Tibial nerve (tissue), 4 donors: ENCODE measurements around the gene PRKAR1B. TPM values are rescaled to one million over a fixed set of nuclear protein-coding genes. Genes with fewer than 3 reads are reported as not detected.

Experiments used
- DNase-seq, 2 donors: peaks; one replicate each; pipeline ENCODE4 v3.0.0-alpha.2; 2019; ENCODE audit warnings: low spot score in 2 of 2
- H3K27ac ChIP-seq, 4 donors: fragments of 200-600 bp; sonication (generic) in 3 of 4; one replicate each; pipeline ENCODE4 v1.5.1; 2017 to 2019; ENCODE audit warnings: mild to moderate bottlenecking in 1 of 4
- H3K27me3 ChIP-seq, 2 donors: fragments of 200-600 bp; sonication (generic) in 1 of 2; one replicate each; pipeline versions ENCODE4 v1.5.1 to v1.6.0; 2017 to 2019
- H3K36me3 ChIP-seq, 3 donors: fragments of 200-600 bp; sonication (generic); one replicate each; pipeline ENCODE4 v1.5.1; 2018 to 2019
- H3K4me1 ChIP-seq, 4 donors: fragments of 200-600 bp; sonication (generic) in 3 of 4; one replicate each; pipeline ENCODE4 v1.5.1; 2017 to 2019
- H3K4me3 ChIP-seq, 4 donors: fragments of 200-600 bp; sonication (generic) in 3 of 4; one replicate each; pipeline ENCODE4 v1.5.1; 2017 to 2019; ENCODE audit warnings: mild to moderate bottlenecking in 1 of 4, moderate library complexity in 1 of 4
- H3K9me3 ChIP-seq, 4 donors: fragments of 200-600 bp; sonication (generic) in 3 of 4; one replicate each; pipeline ENCODE4 v1.5.1; 2017 to 2019
- EP300 ChIP-seq, 2 donors: sonication (generic); formaldehyde crosslinking; IDR thresholded peaks; one replicate each; pipeline ENCODE4 v1.6.1; 2017; ENCODE audit warnings: antibody characterized with exemption in 2 of 2, mild to moderate bottlenecking in 1 of 2
- POLR2A ChIP-seq, 2 donors: fragments of 450-650 bp; IDR thresholded peaks; one replicate each; pipeline ENCODE4 v1.6.1; 2017; ENCODE audit warnings: antibody characterized with exemption in 2 of 2, mild to moderate bottlenecking in 2 of 2, moderate library complexity in 2 of 2
- WGBS, 2 donors: methylation state at CpG; one replicate each; pipeline ENCODE4 v1.1.5; 2018; 5-methylcytosine and 5-hydroxymethylcytosine counted together
- total RNA-seq, 4 donors: library from RNA; depleted of rRNA; stranded (reverse); fragments of >200 nt; gene quantifications; one replicate each; pipeline ENCODE4 v1.1.0, GENCODE V29; 2016
- TF ChIP-seq, protein P1 (sequence below), 5 experiments: fragments of 200-600 bp in 3 of 5; fragments of 450-650 bp in 2 of 5; sonication (generic) in 3 of 5; IDR thresholded peaks; one replicate each; pipeline ENCODE4 v1.5.1; 2016 to 2019; ENCODE audit warnings: antibody characterized with exemption in 5 of 5, mild to moderate bottlenecking in 3 of 5, moderate library complexity in 2 of 5

The PRKAR1B gene
- total RNA-seq, 4 donors from 2014 or later: 2.7 to 12.3 (median 4.8) TPM

GRCh38 chr7:772861-773621 is 46.0 kb upstream of the PRKAR1B start:
- no peaks in the 10 kb centered on the region for H3K9me3 ChIP-seq
- no peak for TF ChIP-seq POLR2A (IDR thresholded peaks at IDR 0.05)
- TF ChIP-seq, protein P1, sequence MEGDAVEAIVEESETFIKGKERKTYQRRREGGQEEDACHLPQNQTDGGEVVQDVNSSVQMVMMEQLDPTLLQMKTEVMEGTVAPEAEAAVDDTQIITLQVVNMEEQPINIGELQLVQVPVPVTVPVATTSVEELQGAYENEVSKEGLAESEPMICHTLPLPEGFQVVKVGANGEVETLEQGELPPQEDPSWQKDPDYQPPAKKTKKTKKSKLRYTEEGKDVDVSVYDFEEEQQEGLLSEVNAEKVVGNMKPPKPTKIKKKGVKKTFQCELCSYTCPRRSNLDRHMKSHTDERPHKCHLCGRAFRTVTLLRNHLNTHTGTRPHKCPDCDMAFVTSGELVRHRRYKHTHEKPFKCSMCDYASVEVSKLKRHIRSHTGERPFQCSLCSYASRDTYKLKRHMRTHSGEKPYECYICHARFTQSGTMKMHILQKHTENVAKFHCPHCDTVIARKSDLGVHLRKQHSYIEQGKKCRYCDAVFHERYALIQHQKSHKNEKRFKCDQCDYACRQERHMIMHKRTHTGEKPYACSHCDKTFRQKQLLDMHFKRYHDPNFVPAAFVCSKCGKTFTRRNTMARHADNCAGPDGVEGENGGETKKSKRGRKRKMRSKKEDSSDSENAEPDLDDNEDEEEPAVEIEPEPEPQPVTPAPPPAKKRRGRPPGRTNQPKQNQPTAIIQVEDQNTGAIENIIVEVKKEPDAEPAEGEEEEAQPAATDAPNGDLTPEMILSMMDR (IDR thresholded peaks at IDR 0.05): no peak
- no peak for TF ChIP-seq EP300 (IDR thresholded peaks at IDR 0.05)

DNA sequence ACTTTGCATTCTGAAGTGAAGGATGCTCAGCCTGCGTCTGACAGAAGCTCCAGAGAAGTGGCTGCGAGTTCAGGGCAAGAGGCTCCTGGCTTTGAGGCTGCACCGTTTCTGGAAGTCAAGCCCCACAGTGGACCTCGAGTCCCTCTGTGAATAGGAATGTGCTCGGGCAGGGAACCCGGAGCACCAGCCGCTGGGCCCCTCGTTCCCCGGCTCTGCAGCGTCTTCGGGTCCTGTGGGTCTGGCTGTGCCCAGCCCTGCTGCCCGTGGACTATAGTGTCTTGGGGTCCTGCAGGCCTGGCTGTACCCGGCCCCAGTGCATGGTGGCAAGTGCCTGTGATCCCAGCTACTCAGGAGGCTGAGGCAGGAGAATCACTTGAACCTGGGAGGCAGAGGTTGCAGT is 45.3 kb upstream of the PRKAR1B start:
- TF ChIP-seq EP300 (IDR thresholded peaks at IDR 0.05): no peak
- TF ChIP-seq POLR2A (IDR thresholded peaks at IDR 0.05): no peak
- TF ChIP-seq, protein P1 (IDR thresholded peaks at IDR 0.05): no peak
- no peak for DNase-seq
- WGBS, 2 donors: 89 to 91% methylated on average over 12 to 13 of the region's 13 CpGs
- H3K27me3 ChIP-seq: no peaks in the 10 kb centered on the region
- no peaks in the 10 kb centered on the region for H3K9me3 ChIP-seq
- no peak overlapping the region for H3K4me3 ChIP-seq
- H3K36me3 ChIP-seq: peaks cover 0 to 78% (median 0%) of the 10 kb centered on the region in 3 donors
- peaks cover 0 to 28% (median 2%) of the 10 kb centered on the region in 4 donors for H3K4me1 ChIP-seq
- no peak overlapping the region for H3K27ac ChIP-seq

More at GRCh38 chr7:772861-773621, 46.0 kb upstream of the PRKAR1B start:
- Histone ChIP-seq H3K27ac (no peak overlapping the region), H3K4me1 (peaks cover 0 to 29% (median 2%) of the 10 kb centered on the region in 4 donors), H3K27me3 (no peaks in the 10 kb centered on the region), H3K36me3 (peaks cover 0 to 78% (median 0%) of the 10 kb centered on the region in 3 donors), H3K4me3 (no peak overlapping the region)
- WGBS, 2 donors: 90 to 93% methylated on average over 26 to 32 of the region's 32 CpGs
- no peak for DNase-seq

DNA sequence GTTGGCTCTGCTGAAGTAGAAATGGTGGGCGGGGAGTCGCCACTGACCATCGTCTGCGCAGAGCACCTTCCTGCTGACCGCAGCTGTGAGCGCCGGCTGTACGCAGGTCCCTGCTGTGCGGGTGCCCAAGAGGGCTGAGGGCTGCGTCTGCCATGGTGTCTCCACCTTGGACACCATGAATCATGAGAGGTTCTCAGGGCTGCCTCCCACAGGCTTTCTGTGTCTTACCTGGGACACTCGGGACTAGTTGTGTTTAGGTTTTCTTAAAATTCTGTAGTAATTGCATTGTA is 44.9 kb upstream of the PRKAR1B start:
- no peaks in the 10 kb centered on the region for H3K9me3 ChIP-seq
- peak overlapping the region in 1 of 4 donors; percentile 64 for H3K27ac ChIP-seq
- TF ChIP-seq EP300 (IDR thresholded peaks at IDR 0.05): no peak
- no peak for TF ChIP-seq POLR2A (IDR thresholded peaks at IDR 0.05)
- TF ChIP-seq, protein P1 (IDR thresholded peaks at IDR 0.05): no peak
- peaks cover 0 to 81% (median 0%) of the 10 kb centered on the region in 3 donors for H3K36me3 ChIP-seq
- H3K27me3 ChIP-seq: no peaks in the 10 kb centered on the region
- no peak overlapping the region for H3K4me3 ChIP-seq
- WGBS, 2 donors: 76 to 80% methylated on average over 11 of the region's 11 CpGs
- H3K4me1 ChIP-seq: peaks cover 0 to 28% (median 2%) of the 10 kb centered on the region in 4 donors
- DNase-seq: no peak

DNA sequence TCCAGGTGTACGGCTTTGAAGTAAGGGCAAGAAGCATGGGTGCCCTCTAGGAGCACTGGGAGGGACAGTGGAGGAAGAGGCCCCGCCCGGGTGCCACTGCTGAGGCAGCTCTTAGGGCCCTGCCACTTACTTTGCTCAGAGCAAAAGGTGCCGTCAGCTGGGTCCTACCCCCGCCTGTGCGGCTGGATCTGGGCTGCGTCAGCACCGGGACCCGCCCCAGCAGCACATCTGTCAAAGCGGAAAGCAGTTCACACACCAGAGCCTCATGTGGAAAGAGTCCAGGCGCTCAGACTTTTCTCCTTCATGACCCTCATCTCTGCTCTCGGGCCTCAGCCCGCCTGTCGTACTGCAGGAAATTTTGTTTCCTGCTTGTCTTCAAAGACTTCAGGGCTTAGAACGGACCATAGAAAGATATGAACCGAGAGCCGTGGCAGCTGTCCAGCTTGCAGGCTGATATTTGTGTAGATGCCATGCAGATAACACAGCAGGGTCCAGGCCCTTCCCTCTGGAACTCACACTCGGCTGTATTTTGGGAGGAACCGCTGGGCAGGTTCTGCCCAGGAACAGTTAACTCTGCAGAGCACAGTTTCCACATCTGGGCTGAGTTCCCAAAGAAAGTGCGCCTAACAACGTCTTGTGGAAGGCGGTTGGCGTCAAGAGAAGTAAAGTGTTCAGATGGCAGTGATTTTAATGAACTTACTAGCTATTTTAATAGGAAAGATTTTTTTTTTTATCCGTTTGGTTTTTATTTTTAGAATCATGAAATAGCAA is 44.3 kb upstream of the PRKAR1B start:
- Histone ChIP-seq H3K36me3 (peaks cover 0 to 81% (median 0%) of the 10 kb centered on the region in 3 donors), H3K4me3 (no peak overlapping the region), H3K4me1 (peaks cover 0 to 28% (median 2%) of the 10 kb centered on the region in 4 donors), H3K27me3 (no peaks in the 10 kb centered on the region), H3K27ac (peak overlapping the region; percentile 17 to 64 (median 60)), H3K9me3 (no peaks in the 10 kb centered on the region)
- 46 to 53% methylated on average over 24 of the region's 24 CpGs for WGBS, 2 donors
- TF ChIP-seq EP300 (IDR thresholded peaks at IDR 0.05) (peak in 1 of 2 donors; percentile 20), POLR2A (IDR thresholded peaks at IDR 0.05) (no peak)
- DNase-seq: peak; percentile 40 to 44

- 40 to 45% methylated on average over 3 to 5 of the region's 7 CpGs for WGBS, 2 donors
- Histone ChIP-seq H3K9me3 (no peaks in the 10 kb centered on the region), H3K36me3 (peaks cover 0 to 80% (median 0%) of the 10 kb centered on the region in 3 donors), H3K27ac (peak overlapping the region; percentile 17 to 64 (median 60)), H3K4me3 (no peak overlapping the region), H3K4me1 (peaks cover 0 to 28% (median 2%) of the 10 kb centered on the region in 4 donors), H3K27me3 (no peaks in the 10 kb centered on the region)
- TF ChIP-seq POLR2A (IDR thresholded peaks at IDR 0.05): no peak
- no peak for TF ChIP-seq EP300 (IDR thresholded peaks at IDR 0.05)
- TF ChIP-seq, protein P1 (IDR thresholded peaks at IDR 0.05): no peak
- DNase-seq: no peak
These were observed 43.7 kb upstream of the PRKAR1B start for GRCh38 chr7:770741-771166.
